Left renal pelvis (tissue), 4 donors: ENCODE results near the gene ITGA2. TPM values are rescaled to one million over a fixed set of nuclear protein-coding genes. Genes with fewer than 3 reads are reported as not detected.

ENCODE experiments used
- DNase-seq, 4 donors: peaks; one replicate each; pipeline ENCODE4 v3.0.0-alpha.2; 2013; ENCODE audit warnings: low read depth in 4 of 4, low spot score in 3 of 4
- polyA plus RNA-seq, 4 donors: library from polyadenylated mRNA; unstranded; fragments of 120-200 nt; gene quantifications; one replicate each; pipeline ENCODE4 v1.2.1, GENCODE V29; 2013; ENCODE audit not compliant: insufficient read length in 4 of 4

The ITGA2 gene
- polyA plus RNA-seq, 4 donors = 8.3 to 33.8 (median 27.1) TPM

- DNase-seq = no peak
Measured at GRCh38 chr5:53048248-53048647, 59.1 kb downstream of the ITGA2 start.

DNA sequence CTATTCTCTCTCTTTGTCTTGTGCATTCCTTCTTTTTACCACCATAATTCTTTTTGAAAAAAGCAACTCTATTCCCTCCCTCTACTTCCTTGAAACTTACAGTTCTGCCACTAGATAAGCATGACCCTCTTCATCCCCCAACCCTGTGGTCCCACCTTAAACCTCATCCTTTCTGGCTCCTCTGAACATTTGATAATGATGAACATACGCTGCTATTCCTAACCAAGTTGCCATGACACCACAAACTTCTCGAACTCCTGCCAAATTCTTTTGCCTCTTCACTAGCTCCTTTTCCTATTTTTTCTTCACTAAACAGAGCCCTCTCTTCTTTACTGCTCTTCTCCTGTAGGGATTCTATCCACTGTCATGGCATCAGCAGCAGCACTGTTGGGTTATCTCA lies 63.3 kb downstream of the ITGA2 start:
- no peak for DNase-seq

- DNase-seq = no peak
Measured at GRCh38 chr5:53053364-53053763, 64.2 kb downstream of the ITGA2 start.

DNA sequence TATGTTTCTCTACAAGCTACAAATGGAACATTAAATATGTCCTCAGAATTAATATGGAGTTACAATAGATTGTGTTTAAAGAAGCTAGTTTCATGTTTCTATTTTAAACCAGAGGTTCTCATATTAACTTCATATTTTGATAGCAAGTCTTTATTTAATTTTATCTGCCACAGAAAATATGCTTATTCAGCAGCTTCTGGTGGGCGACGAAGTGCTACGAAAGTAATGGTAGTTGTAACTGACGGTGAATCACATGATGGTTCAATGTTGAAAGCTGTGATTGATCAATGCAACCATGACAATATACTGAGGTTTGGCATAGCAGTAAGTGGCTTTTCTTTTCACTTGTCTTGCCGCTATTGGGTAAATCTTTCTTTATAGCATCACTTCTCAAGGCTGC lies 66.2 kb downstream of the ITGA2 start:
- DNase-seq = no peak

- DNase-seq = no peak
Measured at GRCh38 chr5:53059281-53059680, 70.1 kb downstream of the ITGA2 start.

DNA sequence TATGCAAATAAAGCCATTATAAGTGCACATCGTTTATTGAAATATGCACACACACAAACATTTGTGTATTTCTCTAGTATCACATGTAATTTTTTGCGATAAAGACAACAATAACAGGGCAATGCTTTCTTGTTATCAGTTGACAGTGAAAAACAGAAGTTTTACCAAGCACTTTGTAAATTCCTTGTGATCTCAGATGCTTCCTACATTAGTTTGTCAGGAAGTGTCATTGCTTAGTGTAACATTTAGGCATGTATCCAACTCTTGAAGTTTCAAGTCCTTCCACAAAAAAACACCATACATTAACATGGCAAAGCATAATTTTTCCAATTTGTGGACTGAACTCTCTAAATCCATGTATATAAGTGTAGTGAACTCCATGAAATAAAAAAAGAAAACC lies 74.0 kb downstream of the ITGA2 start:
- no peak for DNase-seq

DNA sequence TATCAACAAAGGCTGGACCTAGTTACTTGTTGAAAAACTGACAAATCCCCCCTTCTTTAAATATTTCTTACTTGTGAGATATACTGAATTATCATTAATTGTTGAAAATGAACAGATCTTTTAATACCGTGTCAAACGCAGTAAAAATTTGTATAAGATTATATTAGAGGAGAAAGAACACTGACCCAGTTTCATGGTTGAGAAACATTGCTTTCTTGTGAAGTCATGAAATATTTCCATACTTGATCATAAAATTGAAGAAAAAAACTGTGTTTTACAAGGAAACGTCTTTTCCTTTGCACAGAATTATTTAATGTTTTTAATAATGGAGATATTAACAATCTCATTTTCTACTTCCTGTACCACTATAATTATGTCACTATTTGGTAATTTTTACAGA lies 74.6 kb downstream of the ITGA2 start:
- no peak for DNase-seq

DNA sequence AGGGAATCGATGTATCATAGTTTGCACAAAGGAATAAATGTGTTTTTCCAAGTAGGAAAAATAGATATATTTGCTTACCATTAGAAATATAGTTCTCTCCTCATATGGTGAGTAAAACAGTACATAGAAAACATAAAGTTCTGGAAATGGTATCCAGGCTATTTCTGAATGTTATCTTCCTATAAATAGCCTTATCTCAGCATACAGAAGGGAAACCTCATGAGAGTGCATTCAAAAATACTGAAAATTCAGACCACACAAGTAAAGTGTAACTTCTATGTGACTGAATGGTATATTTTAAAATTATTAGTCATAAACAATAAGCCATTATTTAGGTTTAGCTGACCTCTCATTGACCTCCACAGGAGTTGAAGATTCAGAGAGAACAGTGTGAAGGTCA lies 76.9 kb downstream of the ITGA2 start:
- DNase-seq = no peak

- no peak for DNase-seq
Measured at GRCh38 chr5:53067641-53068040, 78.5 kb downstream of the ITGA2 start.

- no peak for DNase-seq
Measured at GRCh38 chr5:53068291-53068836, 79.2 kb downstream of the ITGA2 start.

DNA sequence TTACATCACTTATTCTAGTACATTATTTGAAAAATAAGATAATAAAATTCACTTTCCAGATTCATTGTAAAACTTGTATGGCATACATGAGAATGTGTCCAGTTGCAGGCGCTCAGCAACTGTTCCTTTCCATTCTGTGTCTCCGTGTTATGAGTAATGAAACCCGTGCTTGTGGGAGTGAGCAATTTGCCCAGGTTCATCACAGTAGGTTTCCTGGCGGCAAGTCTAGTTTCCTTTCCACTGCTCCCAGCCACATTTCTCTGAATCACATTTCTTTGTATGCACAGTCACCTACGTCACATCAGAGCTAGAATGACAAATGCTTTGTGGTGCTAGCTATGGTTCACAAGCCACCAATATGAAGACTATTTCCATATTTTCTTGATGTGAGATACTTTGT lies 80.5 kb downstream of the ITGA2 start:
- no peak for DNase-seq

DNA sequence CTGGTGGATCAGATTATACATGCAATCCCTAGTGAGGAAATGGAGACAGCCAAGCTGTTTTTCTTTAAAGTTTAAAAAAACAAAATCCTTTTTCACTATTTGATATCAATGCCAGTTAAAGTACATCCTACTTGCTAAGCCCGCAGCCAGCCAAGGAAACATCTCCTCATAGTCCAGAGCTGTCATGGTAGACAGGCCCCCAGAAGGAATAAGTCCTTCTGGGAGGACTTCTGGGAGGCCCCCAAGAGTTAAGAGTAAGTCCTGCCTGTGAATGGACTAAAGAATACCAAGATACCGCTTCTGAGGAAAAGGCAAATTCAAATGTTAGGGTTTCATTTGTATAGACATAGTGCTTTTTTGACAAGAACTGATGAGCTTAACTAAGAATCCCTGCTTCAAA lies 82.1 kb downstream of the ITGA2 start:
- no peak for DNase-seq

DNA sequence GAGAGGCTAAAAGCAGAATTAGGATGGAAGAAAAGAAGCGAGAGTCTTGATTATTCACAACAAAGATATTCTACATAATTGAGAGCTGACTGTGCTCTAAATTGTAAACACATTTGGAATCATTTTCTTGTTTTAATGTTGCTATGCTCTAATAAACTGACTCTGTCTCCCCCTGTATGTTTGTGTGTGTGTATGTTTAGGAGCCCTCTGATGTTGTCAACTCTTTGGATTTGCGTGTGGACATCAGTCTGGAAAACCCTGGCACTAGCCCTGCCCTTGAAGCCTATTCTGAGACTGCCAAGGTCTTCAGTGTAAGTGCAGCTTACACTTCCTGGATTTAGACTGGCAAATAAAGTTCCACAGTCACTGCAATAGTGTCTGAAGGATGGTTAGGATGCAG lies 82.6 kb downstream of the ITGA2 start:
- no peak for DNase-seq

- DNase-seq = no peak
Measured at GRCh38 chr5:53073348-53073747, 84.2 kb downstream of the ITGA2 start.

- DNase-seq = no peak
Measured at GRCh38 chr5:53076014-53076583, 86.9 kb downstream of the ITGA2 start.

GRCh38 chr5:53080271-53080670 lies 91.1 kb downstream of the ITGA2 start:
- DNase-seq = no peak

GRCh38 chr5:53083927-53084326 lies 94.8 kb downstream of the ITGA2 start:
- no peak for DNase-seq

- no peak for DNase-seq
Measured at GRCh38 chr5:53084546-53085255, 95.5 kb downstream of the ITGA2 start.

DNA sequence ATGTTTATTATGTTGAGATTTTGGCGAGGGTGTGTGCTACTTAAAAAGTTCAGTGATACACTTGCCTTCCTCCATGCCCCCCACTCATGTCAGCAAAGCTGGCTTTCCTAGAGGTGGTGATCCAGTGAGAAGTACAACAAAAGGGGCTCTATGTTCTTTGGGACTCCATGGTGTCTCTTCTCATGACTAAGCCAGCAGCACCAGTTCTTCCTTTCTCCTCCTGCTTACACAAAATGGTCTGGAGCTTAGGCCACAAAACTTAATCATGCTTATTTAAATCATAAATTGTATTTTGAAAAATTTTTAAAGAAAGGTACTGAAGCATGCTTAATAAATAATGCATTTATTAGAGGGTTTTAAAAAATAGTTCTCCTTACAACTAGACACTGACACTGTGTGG lies 98.0 kb downstream of the ITGA2 start:
- no peak for DNase-seq

DNA sequence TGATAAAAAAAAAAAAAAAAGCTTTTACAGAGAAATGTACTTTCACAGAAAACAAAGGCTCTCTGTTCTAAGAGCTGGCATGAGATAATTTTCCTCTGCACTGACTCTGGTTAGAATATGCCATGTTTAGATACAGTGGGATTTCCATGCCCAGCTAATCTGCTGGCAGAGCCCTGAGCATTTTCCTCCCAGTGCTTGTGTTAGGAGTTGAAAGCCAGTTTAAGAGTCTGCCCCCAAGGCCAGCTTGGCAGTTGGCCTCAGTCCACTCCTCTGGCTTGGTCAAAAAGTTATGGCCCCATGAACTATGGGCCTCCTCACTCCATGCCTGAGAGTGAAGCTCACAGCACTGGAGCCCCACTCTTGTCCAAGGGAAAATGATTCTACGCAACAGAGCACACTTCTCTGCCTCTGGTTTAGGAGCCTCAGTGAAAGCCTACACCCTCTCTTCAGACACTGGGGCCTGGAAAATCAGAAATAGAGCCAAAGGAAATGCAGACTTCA lies 98.5 kb downstream of the ITGA2 start:
- DNase-seq = no peak

GRCh38 chr5:53089481-53089991 lies 100.4 kb downstream of the ITGA2 start:
- no peak for DNase-seq

DNA sequence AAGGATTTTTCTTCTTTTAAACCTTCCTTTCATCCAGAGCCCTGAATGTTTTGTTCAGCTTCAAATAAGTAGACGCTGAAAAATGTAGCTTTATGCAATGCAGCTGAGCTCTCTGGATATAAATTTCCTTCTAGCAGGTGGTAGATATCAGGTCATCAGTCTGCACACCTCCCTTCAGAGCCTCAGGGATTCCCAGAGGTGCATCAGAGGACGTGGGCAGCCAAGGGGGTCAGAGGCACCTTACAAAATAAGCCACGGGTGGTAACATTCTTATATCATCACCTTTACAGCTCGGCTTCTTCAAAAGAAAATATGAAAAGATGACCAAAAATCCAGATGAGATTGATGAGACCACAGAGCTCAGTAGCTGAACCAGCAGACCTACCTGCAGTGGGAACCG lies 101.1 kb downstream of the ITGA2 start:
- no peak for DNase-seq
